Hematopoietic multipotent progenitor cell (in vitro differentiated cells): ENCODE data around the gene NAT8L. TPM values are rescaled to one million over a fixed set of nuclear protein-coding genes. Genes with fewer than 3 reads are reported as not detected.

ENCODE experiments used
- DNase-seq, 3 donors: peaks; one replicate each; pipeline ENCODE4 v3.0.0-alpha.2; 2011 to 2015; ENCODE audit warnings: low read depth in 2 of 3, low spot score in 2 of 3
- total RNA-seq: library from RNA; depleted of rRNA; stranded (reverse); fragments of >200 nt; gene quantifications from one replicate; pipeline ENCODE4 v1.2.3, GENCODE V29; 2012

Gene NAT8L
- total RNA-seq, 1 donor, result 0.81 TPM

- no peak for DNase-seq
These were observed 3.8 kb downstream of the NAT8L start for GRCh38 chr4:2062808-2063524.

DNA sequence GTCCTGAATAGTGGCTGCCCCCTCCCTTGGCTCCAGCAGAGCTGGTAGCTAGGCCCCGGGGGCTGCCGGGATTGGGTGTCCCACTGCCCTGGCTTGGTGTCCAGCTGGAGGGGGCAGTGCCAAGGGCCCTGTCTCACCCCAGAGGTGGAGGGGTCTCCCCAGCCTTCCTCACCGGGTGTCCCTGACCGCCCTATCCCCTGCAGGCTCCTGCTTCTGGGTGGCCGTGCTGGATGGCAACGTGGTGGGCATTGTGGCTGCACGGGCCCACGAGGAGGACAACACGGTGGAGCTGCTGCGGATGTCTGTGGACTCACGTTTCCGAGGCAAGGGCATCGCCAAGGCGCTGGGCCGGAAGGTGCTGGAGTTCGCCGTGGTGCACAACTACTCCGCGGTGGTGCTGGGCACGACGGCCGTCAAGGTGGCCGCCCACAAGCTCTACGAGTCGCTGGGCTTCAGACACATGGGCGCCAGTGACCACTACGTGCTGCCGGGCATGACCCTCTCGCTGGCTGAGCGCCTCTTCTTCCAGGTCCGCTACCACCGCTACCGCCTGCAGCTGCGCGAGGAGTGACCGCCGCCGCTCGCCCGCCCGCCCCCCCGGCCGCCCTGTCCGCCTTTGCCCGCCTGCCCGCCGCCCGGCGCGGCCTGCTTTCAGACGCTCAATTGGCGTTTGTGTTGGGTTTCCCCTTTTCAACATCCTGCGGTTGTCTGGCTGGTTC lies 4.6 kb downstream of the NAT8L start:
- no peak for DNase-seq

- no peak for DNase-seq
These were observed 5.3 kb downstream of the NAT8L start for GRCh38 chr4:2064276-2064991.

GRCh38 chr4:2065106-2065930 lies 6.2 kb downstream of the NAT8L start:
- DNase-seq, result no peak

DNA sequence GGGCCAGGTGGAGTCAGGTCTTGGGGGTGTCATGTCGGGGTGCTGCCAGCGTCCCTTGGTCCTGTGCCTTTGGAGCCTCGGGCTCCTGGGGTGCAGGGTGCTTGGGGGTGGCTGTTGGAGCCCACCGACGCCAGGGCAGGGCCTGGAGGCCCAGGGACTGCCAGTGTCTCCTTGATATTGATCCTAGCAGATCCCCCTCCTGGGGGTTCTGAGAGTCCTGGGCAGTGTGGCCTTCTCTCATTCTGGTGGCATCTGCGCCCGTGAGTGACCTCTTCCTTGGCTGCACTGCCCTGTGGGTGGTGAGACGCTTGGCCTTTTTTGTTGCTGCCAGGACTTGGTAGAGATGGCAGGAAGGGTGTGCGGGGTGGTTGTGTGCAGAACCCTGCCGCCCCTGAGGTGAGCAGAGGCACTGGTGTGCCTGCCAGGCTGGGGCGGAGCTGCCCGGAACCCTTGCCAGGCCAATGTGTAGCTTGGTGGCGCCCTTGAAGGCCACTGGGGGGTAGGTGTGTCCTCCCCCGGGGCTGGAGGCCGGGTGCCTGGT lies 7.0 kb downstream of the NAT8L start:
- DNase-seq, result no peak

- DNase-seq, result no peak
These were observed 7.7 kb downstream of the NAT8L start for GRCh38 chr4:2066571-2067445.

GRCh38 chr4:2067446-2068197 lies 8.5 kb downstream of the NAT8L start:
- no peak for DNase-seq

GRCh38 chr4:2068198-2068470 lies 9.0 kb downstream of the NAT8L start:
- no peak for DNase-seq

DNA sequence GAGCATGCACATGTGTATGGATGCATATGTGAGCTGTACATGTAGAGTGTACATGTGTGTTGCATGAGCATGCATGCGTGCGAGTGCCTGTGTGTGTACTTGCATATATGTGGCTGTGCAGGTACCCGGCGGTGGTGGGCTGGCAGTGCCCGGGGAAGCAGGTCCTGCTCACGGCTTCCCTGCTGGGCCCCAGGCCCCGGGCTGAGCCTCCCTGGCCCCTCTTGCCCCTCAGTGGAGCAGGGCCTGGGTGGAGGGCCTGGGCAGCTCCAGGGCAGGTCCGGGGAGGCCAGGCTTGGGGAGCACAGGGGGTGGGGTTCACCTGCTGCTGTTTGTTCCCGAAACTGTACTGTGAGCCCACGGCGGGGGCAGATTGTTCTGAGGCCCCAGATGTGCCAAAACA lies 9.4 kb downstream of the NAT8L start:
- no peak for DNase-seq

DNA sequence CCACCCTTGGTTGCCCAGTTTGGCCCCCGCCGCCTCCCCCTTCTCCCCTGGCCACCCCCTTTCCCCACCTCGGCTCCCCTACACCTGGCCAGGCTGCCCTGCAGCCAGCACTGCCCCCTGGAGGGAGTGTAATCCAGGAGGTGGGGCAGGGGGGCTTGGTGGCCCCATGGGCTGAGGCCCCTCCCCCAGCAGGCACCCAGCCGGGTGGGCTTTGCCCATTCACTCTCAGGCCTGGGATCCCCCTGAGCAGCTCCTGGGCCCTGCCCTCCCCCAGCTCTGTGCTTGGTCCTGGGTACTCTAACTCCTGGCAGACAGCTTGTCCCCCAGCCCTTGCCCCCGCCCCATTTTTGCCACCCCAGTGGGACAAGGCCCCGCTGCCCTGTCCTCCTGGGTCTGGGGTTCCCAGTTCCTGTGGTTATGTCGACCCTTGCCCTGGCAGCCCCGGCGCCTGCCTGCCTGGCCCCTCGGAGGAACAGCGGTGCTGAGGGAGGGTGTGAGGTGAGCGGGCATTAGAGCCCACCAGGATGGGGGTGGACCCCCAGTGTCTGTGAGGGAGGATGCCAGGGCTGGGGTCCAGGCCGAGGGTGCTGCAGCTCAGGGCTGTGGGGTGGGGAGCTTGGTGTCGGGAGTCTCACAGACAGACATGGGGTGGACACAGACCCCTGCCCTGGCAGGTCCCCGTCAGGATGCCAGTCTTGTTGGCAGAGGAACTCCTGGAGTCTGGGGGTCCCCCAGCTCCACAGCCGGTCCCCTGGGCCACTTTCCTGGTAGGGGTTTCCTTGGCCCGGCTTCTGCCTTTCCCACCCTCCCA lies 10.2 kb downstream of the NAT8L start:
- DNase-seq, result no peak

GRCh38 chr4:2069986-2070385 lies 10.9 kb downstream of the NAT8L start:
- no peak for DNase-seq

DNA sequence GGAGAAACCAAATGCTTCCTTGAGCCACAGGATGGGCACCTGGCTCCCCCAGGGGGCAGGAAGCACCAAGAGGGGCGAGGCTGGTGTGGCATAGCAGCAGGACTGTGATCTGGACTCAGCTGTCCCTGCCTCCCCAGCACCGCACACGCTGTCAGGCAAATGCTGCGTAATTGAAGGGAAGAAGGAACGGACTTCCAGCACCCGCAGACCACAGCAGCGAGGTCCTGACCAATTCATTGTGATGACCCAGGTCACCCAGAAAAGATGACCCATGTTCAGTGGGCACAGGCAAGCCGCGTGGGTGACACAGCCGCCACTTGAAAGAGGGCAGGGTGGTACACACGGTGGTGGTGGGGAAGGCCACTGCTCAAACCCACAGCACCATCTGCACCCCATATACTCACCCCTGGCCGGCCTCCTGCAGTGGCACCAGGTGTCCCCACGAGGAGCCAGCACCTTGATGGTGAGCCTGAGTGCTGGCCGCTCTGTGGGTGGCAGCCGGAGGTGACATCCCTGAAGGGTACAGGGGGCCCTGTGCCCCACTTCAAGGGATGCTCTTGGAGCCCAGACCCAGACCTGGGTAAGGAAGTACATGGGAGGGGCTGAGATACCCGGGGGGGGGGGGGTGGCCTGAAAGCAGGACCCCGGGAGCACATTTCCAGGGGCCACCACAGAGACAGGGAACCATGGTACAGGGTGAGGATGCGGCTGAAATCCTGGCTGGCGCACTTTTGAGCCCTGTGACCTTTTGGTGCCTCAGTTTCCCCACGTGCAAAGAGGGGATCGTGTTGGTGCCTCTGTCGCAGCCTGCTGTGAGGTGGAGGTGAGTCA lies 11.5 kb downstream of the NAT8L start:
- no peak for DNase-seq

DNA sequence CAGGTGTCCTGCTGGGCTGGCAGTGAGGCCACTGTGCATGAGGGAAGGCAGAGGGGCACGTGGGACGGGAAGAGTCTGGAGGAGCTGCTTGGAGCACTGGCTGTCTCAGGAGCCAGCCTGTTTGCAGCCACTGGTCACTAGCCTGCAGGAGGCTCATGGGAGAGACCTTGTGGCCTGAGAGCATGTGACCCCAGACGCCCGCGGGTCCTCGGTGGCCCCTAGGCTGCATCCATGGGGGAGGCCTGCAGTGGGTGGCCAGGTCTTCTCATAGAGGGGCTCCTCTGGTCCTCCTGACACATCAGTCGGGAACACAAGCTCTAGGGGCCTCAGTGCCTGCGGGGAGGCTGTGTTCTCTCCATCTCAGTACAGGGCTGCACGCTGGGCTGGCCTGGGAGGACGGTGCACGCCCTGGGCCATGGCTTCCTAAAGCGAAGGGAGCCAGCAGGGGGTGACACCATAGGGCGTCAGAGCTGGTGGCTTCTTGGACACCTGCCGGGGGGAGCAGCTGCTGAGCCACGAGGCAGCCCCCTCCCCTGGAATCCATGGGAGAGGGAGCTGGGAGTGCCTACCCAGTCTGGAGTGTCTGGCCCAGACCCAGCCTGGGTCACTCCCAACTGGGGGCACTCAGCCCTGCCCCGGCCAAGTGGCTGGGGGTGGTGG lies 12.3 kb downstream of the NAT8L start:
- no peak for DNase-seq

- DNase-seq, result no peak
These were observed 13.1 kb downstream of the NAT8L start for GRCh38 chr4:2071912-2072867.

- DNase-seq, result no peak
These were observed 14.1 kb downstream of the NAT8L start for GRCh38 chr4:2072971-2073807.
